GM10847 (cell line): ENCODE results near the gene SNRNP70.
"Not testable (repeated sequence)": the region's sequence is repeated elsewhere in the genome, so short reads cannot be mapped to it uniquely, and the experiment has no call there.

Experiments used
- POLR2A ChIP-seq: IDR thresholded peaks from 2 replicates; pipeline ENCODE4 v1.6.1; 2011; ENCODE audit not compliant: insufficient read length; ENCODE audit errors: extremely low read depth

The SNRNP70 gene, protein sequence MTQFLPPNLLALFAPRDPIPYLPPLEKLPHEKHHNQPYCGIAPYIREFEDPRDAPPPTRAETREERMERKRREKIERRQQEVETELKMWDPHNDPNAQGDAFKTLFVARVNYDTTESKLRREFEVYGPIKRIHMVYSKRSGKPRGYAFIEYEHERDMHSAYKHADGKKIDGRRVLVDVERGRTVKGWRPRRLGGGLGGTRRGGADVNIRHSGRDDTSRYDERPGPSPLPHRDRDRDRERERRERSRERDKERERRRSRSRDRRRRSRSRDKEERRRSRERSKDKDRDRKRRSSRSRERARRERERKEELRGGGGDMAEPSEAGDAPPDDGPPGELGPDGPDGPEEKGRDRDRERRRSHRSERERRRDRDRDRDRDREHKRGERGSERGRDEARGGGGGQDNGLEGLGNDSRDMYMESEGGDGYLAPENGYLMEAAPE

DNA sequence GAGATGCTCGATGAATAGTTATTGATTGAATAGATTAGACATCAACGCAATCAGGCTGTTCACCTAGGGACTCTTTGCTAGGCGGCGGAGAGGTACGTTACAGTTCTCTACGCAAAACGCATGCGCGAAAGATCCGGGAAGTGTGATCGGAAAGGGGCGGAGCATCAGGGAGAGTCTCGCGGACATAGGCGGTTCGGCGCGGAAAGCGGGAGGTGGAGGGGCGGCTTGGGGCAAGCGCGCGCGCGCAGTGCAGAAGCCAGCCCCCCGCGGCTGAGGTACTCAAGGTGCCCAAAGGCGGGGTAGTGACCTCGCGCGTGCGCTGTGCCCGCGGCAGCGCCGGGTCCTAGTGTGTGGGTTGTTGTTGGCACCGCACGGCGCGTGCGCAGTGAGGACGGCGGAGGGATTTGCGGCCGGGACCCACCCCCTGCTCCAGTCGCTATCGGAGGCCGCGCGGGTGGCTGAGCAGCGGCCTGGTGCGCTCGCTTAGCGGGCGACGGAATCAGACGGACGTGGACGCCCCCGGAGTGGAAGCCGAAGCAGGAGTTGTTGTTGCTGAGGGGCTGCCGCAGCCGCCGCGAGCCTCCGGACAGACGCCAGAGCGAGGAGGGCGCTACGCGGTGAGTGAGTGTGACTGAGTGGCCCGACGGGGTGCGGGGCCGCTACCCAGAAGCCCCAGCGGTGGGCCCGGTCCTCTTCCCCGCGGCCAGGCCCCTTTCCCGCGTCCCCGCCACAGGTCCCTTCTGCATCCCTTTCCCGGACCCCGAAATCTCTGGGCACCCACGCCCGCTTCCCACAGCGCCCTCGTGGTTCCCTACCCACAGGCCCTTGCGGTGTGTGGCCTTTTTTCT lies at the start of gene SNRNP70:
SNRNP70 (plus strand) TSS at position 432 of the 848 bp plus-strand sequence. CDS start 964 bp downstream, outside the sequence.
- peak; percentile 94 for TF ChIP-seq POLR2A

DNA sequence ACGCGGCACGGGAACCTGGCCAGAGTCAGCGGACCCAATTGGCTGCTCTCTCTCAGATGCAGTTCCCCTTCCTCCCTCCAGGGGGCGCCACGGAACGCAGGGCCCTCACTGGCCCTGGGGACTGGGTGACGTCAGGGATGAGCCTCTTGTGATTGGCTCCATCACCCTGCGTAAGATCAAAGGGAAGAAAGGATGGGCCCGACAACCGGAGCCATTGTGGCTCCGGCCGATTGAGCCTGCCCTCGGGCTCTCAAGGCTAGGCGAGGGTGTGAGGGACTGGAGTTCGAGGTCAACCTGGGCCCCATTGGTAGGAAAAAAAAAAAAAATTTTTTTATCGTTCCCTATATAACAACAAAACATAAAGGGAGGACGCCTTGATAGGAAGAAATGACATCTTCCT lies 48.4 kb upstream of the SNRNP70 start, which contains the start of gene CGB1:
CGB1 (minus strand) TSS at position 81 of the 400 bp plus-strand sequence. CDS start 184 bp downstream, outside the sequence.
- not testable (repeated sequence) for TF ChIP-seq POLR2A

DNA sequence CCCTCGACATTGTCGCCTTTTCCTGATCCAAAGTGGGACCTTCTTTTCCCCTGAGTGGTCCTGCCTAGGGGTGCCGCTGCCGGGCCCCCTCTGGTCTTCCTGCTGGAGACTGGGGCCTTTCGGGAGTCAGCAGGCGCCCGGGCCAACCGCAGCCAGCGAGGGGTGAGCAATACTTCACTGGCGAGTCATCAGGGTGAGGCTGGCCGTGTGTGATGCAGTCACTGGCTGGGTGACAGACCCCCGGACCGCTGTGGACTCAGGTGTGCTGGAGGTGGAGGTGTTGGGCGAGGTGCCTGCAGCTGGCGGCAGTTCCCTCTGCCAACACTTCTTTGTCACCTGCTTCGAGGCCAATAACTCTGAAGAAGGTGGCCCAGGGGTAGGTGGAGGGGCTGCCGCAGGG lies 43.1 kb upstream of the SNRNP70 start:
- no peak for TF ChIP-seq POLR2A

DNA sequence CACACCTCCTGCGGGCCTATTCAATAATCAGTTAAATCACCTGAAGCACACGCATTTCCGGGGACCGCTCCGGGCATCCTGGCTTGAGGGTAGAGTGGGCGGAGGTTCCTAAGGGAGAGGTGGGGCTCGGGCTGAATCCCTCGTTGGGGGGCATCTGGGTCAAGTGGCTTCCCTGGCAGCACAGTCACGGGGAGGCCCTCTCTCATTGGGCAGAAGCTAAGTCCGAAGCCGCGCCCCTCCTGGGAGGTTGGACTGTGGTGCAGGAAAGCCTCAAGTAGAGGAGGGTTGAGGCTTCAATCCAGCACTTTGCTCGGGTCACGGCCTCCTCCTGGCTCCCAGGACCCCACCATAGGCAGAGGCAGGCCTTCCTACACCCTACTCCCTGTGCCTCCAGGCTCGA lies 41.7 kb upstream of the SNRNP70 start, which contains the start of gene CGB5:
CGB5 (plus strand) TSS at position 301 of the 400 bp plus-strand sequence. CDS start 362 bp downstream, outside the sequence.
- TF ChIP-seq POLR2A, result not testable (repeated sequence)

DNA sequence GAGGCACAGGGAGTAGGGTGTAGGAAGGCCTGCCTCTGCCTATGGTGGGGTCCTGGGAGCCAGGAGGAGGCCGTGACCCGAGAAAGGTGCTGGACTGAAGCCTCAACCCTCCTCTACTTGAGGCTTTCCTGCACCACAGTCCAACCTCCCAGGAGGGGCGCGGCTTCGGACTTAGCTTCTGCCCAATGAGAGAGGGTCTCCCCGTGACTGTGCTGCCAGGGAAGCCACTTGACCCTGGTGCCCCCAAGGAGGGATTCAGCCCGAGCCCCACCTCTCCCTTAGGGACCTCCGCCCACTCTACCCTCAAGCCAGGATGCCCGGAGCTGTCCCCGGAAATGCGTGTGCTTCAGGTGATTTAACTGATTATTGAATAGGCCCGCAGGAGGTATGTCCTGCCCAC lies 36.2 kb upstream of the SNRNP70 start, which contains the start of gene CGB8:
CGB8 (minus strand) TSS at position 101 of the 400 bp plus-strand sequence. CDS start 372 bp downstream, outside the sequence.
- TF ChIP-seq POLR2A, result not testable (repeated sequence)

DNA sequence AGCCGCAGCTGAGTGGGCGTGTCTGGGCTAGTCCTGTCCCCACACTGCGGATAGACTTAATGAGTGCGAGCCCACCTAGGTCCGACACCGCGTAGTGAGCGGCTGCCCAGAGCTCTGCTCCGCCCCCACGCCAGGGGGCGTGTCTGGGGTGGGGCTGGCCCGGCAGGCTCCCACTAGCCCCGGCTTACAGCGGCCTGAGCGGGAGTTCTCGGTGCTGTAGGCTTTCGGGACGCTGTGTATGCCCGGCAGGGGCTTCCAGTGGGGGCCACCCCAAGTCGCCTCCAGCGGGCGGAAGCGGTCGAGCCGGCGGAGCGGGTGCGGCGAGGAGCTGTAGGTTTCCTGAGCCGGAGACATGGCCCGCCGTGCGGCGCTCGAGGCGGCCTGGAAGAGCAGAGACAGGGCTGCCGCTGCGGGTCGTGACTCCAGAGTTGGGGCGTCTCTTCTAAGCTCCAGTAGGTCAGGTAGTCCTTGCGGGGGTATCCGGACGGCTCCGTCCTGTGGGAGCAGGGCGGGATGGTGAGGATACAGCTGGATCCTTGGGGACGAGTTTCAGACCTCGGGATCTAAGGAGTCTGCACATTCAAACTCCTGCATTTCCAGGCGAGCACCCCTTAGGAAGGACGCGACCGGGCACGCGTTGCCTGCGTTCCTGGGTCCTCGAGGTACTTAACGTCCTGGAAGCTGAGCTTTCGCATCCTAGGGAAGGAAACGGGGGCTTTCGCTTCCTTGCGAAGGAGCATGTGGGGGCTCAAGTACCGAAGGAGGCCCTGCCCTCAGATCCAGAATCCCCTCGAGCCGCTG lies 28.9 kb upstream of the SNRNP70 start:
- TF ChIP-seq POLR2A, result no peak

DNA sequence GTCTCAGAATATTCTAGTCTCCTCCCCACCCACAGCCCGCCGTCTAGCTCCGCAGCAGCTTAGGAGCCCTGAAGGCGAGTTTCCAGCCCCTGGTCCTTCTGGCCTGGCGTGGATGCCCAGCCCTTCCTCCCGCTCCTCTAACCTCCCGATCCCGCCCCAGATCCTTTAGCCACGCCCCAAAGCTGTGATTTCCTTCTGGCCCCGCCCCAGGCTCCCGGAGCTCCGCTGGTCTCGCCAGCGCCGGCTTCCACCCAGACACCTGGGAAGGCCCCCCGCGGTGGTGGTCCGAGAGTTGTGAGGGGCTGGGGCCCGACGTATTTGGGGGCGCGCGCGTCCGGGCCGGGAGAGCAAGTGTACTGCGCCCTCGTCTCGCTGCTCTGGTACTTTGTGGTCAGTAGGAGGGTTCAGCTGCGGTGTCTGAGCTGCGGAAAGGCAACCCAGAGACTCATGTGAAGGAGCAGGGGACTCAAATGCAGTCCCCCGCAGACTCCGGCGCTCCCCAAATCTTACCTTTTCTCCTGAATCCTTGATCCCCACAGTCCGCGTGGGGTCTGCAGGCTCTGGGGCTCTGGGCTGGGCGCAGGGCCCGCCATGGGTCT lies 27.5 kb upstream of the SNRNP70 start, which contains the start of gene CGB7:
CGB7 (minus strand) TSS at position 114 of the 599 bp plus-strand sequence. CDS start 2,374 bp downstream, outside the sequence.
- TF ChIP-seq POLR2A, result no peak

DNA sequence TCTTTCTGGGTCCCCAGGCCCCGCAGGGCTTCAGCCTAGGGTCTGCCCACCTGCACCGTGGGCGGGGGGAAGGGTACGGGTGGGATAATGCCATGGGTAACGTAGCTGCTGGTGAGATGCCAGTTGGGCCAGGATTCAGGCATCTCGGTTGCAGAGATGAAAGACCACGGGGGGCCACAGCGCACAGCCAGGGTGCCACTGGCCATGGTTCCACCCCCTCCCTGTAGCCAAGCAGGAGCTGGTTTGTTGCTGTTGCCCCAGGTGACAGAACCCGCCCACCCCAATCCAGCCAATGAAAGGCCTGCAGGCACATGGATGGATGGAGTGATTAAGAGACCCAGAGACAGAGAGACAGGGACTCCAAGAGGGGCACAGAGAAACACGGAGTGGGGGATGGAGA lies 26.7 kb upstream of the SNRNP70 start:
- no peak for TF ChIP-seq POLR2A

DNA sequence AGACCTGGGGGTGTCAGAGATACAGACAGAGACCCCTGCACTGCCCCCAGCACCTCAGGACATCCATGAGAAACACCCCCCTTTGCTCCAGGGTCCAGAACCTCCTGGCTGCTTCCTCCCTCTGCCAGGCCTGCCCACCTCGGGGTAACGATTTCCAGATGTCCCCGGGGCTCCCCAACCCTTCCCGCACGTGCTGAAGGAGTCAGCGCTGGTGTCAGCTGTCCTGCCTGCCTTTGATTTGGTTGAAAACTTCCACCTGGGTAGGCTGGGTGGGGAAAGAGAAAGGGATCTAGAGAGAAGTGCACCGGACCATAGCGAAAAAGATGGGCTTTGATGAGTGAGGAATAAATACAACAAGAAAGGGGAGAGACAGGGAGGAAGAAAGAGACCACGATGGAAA lies 26.2 kb upstream of the SNRNP70 start:
- TF ChIP-seq POLR2A, result no peak

DNA sequence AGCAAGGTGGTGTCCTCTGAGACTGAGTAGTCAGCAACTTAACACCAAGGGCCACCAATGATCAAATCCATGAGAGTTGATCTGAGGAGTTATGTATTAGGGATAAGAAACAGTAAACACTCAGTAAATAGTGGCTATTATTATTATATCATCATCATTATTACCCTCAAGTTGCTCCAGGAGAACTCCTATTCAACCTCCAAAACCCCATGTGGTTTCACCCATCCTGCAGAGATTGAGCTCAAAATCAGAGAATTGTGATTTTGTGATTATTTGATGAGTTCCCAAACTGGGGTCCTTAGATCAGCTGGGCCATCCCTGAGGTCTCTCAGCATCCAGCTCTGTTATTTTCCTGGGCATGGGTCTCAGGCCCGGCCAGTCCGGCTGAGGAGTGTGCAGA lies 24.3 kb upstream of the SNRNP70 start:
- no peak for TF ChIP-seq POLR2A

DNA sequence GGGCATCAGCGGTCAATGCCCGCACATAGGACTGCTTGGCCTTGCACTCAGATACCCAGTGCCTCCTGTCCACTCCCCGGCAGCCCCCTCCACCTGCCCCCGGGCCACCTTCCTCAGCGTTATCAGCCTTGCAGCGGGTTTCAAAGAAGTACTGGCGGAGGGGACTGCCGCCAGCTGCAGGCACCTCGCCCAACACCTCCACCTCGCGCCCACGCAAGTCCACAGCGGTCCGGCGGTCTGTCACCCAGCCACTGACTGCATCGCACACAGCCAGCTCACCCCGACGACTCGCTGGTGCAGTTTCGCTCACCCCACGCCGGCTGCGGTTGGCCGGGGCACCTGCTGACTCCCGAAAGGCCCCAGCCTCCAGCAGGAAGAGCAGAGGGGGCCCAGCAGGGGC lies 23.8 kb upstream of the SNRNP70 start:
- no peak for TF ChIP-seq POLR2A

DNA sequence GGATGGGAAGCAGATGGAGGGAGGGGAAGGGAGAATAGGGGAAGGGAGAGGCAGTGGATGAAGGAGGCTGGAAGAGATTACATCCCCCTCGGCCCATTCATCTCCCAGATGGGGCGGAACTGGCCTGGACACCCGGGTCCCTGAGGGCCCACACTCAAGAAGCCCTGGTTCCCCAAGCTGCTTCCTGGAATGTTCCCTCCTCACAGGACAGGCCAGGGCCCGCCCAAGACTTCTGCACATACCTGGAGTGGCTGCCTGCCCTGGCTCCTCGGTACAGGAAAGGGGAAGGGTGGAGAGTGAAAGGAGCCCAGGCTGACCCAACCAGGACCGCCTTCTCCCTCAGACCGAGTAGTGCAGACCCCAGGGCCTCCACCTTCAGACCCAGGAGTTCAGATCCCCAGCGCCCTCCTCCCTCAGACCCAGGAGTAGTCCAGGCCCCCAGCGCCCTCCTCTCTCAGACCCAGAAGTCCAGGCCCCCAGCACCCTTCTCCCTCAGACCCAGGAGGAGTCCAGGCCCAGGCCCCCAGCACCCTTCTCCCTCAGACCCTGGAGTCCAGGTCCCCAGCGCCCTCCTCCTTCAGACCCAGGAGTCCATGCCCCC lies 21.1 kb upstream of the SNRNP70 start:
- no peak for TF ChIP-seq POLR2A

DNA sequence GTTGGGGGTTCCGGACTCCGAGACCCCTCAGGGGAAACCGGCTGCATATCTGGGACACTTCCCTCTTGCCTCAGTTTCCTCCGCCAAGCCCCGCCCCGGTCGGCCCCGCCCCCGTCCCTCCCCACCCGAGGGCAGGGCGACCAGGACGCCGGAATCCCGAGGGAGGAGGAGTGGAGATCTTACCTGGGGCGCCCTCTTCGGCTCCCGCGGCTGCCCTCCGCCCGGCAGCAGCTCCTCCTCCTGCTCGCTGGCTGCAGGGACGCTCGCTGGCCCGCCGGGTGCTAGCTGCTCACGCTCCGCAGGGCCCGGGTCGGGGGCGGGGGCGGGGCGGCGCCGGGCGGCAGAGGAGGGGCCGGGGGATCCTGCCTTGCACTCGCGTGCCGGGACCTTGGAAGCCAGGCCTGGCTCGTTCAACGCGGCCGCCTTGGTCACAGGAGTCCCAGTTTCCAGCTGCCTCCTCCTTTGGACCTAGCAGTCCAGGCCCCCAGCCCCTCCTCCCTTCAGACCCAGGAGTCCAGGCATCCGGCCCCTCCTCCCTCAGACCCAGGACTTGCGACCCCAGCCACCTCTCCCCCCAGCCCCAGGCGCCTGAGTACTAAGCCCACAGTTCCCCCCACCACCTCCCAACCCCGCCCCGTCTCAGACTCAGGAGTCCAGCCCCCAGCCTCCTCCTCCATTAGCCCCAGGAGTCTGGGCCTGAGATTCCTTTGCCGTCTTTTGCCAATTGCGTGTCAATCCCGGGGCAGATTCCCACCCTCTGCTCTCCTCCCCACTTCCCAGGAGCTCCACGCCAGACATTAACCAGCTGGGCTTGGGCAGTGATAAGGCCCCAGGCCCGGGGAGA lies 20.3 kb upstream of the SNRNP70 start, which contains the start of gene NTF4:
NTF4 (minus strand) TSS at position 51 of the 844 bp plus-strand sequence. CDS start 2,821 bp downstream, outside the sequence.
- TF ChIP-seq POLR2A, result no peak
